ENCODE results near the gene CD7. TPM values are rescaled to one million over a fixed set of nuclear protein-coding genes. Genes with fewer than 3 reads are reported as not detected.
"Not testable (repeated sequence)": the region's sequence is repeated elsewhere in the genome, so short reads cannot be mapped to it uniquely, and the experiment has no call there.

The CD7 gene
- total RNA-seq, 4 donors from 2014 or later, result 11.6 to 15.4 (median 15.2) TPM; not detected in 1

DNA sequence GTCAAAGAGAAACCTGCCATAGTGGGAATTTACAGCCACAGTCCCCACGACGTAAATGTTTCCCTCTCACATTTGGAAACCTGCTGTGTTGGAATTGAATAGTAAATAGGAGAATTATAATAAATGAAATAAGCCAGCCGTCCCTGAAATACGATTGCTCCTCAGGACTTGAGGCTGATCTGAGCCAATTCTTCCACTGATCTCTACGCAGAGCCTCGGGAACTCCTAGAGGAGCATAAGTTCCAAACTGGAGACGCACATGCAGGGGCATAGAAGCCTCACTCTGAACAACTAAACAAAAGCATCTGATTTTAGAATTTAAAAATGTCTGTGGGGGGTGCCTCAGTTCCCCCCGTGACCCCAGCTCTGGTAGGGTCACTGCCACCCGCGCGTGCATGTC is 31.5 kb upstream of the CD7 start:
- H3K9me3 ChIP-seq, result no peaks in the 10 kb centered on the region
- DNase-seq, result no peak
- H3K27me3 ChIP-seq, result no peaks in the 10 kb centered on the region
- no peak for TF ChIP-seq CTCF (IDR thresholded peaks at IDR 0.05)
- no peak for TF ChIP-seq POLR2A (IDR thresholded peaks at IDR 0.05)
- H3K4me3 ChIP-seq, result no peak overlapping the region
- H3K4me1 ChIP-seq, result peaks cover 0 to 5% (median 0%) of the 10 kb centered on the region in 4 donors
- no peak overlapping the region for H3K27ac ChIP-seq
- no peaks in the 10 kb centered on the region for H3K36me3 ChIP-seq

DNA sequence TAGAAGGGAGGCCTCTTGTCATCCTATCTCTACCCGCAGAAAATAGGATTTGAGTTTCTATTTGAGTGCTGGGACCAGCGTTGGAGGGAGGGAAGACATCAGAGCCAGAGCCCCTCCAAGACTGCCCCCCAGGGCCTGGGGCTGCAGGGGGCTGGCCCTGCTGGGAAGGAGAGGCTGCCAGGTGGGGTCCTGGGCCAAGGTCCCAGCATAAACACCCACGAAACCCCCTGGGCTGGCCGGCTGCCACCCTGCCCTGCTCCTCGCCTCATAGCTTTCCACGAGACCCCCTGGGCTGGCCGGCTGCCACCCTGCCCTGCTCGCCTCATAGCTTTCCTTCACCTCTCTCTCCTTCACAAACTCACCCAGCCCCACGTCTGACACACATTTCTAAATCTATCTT is 31.0 kb upstream of the CD7 start:
- Histone ChIP-seq H3K9me3 (no peaks in the 10 kb centered on the region), H3K27me3 (no peaks in the 10 kb centered on the region), H3K27ac (no peak overlapping the region), H3K36me3 (no peaks in the 10 kb centered on the region), H3K4me3 (no peak overlapping the region), H3K4me1 (peaks cover 0 to 5% (median 0%) of the 10 kb centered on the region in 4 donors)
- no peak for DNase-seq
- no peak for TF ChIP-seq CTCF (IDR thresholded peaks at IDR 0.05)
- no peak for TF ChIP-seq POLR2A (IDR thresholded peaks at IDR 0.05)

- not testable (repeated sequence) for H3K9me3 ChIP-seq, H3K27me3 ChIP-seq, DNase-seq, H3K4me3 ChIP-seq, H3K4me1 ChIP-seq, H3K27ac ChIP-seq, H3K36me3 ChIP-seq
Measured at GRCh38 chr17:82347994-82348393, 30.6 kb upstream of the CD7 start.

DNA sequence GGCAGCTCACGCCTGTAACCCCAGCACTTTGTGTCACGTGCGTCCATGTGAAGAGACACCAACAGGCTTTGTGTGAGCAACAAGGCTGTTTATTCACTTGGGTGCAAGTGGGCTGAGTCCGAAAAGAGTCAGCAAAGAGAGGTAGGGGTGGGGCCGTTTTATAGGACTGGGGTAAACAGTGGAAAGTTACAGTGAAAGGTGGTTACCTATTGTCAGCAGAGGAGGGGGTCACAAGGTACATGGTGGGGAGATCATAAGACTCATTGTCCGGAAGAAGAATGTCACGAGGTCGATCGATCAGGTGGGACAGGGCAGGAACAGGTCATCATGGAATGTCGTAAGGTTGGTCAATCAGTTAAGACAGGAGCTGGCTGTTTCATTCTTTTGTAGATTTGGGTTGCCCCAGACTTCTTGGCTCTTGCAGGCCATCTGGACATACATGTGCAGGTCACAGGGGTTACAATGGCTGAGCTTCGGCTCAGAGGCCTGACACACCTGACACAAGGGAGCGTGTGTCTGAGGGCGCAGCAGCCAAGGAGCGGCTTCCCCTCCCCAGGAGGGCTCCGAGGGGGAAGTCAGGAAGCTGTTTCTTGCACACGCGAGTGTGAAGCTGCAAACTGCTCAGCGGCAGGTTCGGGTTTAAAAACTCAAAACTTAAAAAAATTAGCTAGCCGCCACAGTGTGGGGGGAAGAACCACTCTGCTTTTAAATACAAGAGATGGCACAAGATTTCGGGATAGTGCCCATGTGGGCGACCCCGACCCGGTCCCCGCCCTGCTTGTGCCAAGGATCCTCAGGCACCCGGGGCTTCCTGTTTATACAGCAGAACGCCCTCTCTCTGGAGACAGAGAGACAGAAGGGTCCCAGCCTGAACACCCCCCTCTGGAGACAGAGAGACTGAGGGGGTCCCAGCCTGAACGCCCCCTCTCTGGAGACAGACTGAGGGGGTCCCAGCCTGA is 29.2 kb upstream of the CD7 start:
- Histone ChIP-seq H3K36me3 (no peaks in the 10 kb centered on the region), H3K27me3 (no peaks in the 10 kb centered on the region), H3K27ac (no peak overlapping the region), H3K4me1 (peaks cover 0 to under 1% (median 0%) of the 10 kb centered on the region in 4 donors), H3K9me3 (no peaks in the 10 kb centered on the region), H3K4me3 (no peak overlapping the region)
- TF ChIP-seq CTCF (IDR thresholded peaks at IDR 0.05) (no peak), POLR2A (IDR thresholded peaks at IDR 0.05) (no peak)
- no peak for DNase-seq

DNA sequence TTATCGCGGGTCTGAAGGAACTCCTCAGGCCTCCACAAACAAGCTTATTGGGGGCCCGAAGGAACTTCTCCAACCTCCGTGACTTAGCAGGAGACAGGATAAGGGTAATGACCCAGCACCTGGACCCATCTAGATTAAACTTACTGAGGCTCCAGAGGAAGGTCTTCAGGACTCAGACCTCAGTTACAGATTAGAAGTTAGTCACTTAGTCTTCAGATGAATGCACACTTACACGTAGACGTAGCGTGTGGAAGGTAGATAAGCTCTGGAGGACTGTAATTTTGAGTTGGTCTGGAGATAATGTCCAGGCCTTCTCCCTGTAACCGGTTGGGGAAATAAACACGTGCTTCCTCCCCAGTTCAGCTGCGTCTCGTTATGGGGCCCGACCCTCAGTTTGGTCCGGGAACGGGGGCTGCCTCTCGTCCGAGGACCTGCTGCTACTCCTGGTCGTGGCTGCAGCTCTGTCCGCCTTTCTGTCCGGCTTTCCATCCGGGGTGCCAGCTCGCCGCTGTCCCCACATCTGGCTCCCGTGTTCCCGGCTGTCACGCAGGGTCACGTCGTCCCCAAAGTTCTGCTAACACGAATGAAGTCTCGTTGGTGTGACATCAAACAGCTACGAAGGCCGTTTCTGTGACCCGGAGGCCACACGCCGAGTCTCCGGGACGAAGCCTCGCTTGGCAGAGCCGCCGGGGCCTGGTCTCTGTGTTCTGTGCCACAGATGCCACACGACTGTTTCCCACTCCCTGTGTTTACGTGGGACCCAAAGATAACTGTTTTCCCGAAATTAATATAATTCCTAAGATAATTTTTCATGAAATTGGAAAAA is 28.0 kb upstream of the CD7 start:
- Histone ChIP-seq H3K9me3 (no peaks in the 10 kb centered on the region), H3K4me1 (no peaks in the 10 kb centered on the region), H3K27me3 (no peaks in the 10 kb centered on the region), H3K4me3 (no peak overlapping the region), H3K36me3 (no peaks in the 10 kb centered on the region), H3K27ac (no peak overlapping the region)
- TF ChIP-seq POLR2A (IDR thresholded peaks at IDR 0.05) (no peak), CTCF (IDR thresholded peaks at IDR 0.05) (no peak)
- no peak for DNase-seq
